Measurements from ENCODE around the gene PAH.

PAH gene

GRCh38 chr12:102953221-102953620, 36.2 kb upstream of the PAH start:
- DNase-seq: no peak
- in situ Hi-C loops (cut with HindIII; ENCODE audit: low pct_ligation_motif_present, low pct_unique_long_range_greater_than_20kb, low sequenced_read_pairs): no loop called here

DNA sequence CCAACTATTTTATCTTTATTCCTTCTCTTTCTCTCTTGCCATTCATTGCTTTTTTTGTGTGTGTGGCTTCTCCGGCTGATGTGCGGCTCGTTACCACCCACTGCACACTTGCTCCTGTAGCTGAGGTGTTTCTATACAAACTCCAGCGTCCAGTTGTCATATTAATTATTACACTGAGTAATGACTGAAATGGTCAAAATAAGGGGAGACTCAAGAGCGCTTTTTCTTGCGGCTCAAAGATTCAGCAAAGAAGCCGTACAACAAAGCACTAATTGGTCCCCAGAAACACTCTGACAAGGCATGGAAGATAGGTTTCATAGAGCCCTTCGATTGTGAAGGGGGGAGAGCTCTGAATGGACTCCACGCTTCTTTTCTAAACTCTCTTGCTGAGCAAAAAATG, 34.8 kb upstream of the PAH start:
- DNase-seq: no peak
- in situ Hi-C loops (cut with HindIII; ENCODE audit: low pct_ligation_motif_present, low pct_unique_long_range_greater_than_20kb, low sequenced_read_pairs): no loop called here

DNA sequence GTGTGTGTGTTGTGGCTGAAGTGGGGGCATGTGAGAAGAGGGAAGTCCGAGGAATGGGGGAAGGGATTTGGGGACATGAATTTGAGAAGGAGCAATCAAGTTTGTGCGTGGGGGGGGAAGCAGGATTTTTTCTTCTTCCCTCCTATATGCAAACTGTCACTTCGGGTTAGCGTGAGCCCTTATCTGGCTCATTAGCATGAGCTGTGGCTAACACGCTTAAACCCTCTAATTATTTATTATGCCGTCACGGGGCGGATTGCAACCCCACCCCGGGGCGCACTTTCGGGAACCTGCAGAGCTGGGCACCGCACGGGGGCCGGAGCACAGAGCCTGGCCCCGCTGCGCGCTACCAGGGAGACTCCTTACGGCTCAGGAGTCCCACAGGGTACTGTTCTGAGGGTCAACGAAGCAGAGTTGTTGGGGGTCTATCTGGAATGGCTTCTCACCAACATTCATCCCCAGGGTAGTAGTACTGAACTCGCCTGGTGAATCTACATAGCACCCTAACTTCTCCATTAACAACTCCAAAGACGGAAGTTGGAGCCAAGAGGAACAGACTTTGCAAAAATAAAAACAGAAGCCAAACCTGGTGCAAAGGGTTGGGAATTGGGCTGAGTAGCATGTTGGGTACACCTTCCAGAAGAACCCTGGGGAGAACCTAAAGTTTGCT, 34.0 kb upstream of the PAH start:
- DNase-seq: no peak

DNA sequence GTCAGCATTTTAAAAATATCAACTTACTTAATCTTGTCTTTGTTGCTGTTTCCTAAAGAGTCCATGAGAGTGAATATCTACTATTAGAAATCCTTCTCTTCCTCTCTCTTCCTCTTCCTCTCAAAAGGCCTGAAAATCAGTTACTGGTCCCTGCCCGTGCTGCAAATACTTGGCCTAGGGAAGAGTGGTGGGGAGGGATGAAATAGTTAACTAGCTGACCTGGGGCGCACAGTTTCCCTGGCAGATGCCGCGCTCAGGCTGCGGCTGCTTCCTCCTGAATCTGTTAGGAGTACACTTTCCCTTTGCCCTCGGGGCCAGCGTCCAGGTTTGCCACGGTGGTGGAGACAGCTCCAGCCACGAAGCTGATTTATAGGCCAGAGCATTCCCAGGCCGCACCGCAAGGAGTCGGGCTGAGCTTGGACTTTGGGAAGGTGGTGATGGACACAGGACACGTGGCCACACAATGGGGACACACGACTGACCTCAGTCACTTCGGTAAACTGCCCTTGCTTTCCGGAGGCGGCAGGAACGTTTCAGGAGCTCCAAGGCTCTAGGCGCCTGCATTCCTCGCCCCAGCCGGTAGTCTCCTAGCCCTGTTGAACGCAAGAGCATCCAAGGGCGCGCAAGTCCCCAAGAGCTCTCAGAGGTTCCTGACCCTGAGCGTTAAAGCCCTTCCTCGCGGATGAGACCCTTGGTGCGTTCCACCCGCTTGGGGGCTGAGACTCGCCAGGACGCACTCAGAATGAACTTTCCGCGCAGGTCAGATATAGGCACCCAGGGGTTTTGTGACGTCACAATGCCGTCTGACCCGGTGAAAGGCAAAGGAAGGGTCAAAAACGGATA, 33.3 kb upstream of the PAH start:
- DNase-seq: no peak
- in situ Hi-C loops (cut with HindIII; ENCODE audit: low pct_ligation_motif_present, low pct_unique_long_range_greater_than_20kb, low sequenced_read_pairs): no loop called here

More for the DNA sequence above, 34.0 kb upstream of the PAH start:
- in situ Hi-C loops (cut with HindIII; ENCODE audit: low pct_ligation_motif_present, low pct_unique_long_range_greater_than_20kb, low sequenced_read_pairs): no loop called here

DNA sequence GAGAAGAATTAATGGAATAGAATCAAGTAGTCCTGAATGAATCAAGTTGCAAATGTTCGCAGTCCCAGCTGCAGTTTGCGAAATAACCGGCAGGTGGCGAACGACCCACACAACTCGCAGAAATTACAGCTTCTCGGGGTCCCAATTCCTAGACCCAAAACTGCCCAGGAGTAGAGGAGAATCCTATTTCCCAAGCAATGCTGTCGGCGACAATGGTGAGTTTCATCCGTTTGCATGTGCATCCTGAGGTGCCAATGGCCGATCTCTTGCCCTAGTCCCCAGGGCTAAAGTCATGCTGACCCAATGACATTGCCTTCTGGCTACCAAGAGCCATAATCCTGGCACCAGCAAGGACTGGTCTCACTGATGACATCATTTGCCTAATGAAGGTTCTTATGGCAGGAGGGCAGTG, 31.9 kb upstream of the PAH start:
- DNase-seq: peak; percentile 46
- in situ Hi-C loops (cut with HindIII; ENCODE audit: low pct_ligation_motif_present, low pct_unique_long_range_greater_than_20kb, low sequenced_read_pairs): no loop called here

DNA sequence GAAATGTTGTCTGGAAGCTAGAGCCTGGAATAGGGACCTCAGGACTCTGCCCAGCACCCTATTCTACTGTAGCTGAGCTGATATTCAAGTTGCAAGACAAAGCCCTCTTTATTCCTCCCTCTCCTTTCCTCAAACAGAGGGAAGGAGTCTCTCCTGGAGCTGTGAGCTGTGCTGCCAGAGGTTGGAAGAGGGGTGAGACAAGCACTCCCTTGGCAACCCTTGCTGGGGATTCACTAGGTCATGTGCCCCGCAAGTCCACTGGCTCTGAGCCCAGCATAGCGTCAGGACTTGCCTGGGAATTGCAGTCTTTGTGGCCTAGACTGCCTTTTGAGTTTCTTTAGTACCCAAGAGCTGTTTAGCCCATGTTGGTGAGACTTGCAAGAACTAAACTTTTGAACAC, 29.0 kb upstream of the PAH start:
- no peak for DNase-seq
- in situ Hi-C loops (cut with HindIII; ENCODE audit: low pct_ligation_motif_present, low pct_unique_long_range_greater_than_20kb, low sequenced_read_pairs): no loop called here

GRCh38 chr12:102939670-102940222, 22.7 kb upstream of the PAH start:
- in situ Hi-C loops (cut with HindIII; ENCODE audit: low pct_ligation_motif_present, low pct_unique_long_range_greater_than_20kb, low sequenced_read_pairs): no loop called here
- DNase-seq: no peak

DNA sequence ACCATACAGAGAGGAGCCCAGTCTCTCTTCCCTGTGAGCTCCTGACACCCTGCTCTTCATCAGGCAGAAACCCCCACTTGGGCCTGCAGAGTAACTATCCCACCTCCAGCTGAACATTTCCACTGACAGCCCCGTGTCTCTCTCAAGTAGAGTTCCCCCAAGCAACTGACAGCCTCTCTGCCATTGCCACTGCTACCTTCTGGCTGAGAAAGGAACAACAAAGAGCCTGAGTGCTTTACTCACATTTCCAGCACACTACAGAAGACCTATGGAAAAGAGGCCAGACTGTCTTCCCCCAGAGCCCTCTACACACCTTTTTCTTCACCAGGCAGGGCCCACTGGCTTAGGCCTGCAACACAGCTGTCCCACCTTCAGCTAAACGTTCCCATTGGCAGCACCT, 22.0 kb upstream of the PAH start:
- in situ Hi-C loops (cut with HindIII; ENCODE audit: low pct_ligation_motif_present, low pct_unique_long_range_greater_than_20kb, low sequenced_read_pairs): no loop called here
- no peak for DNase-seq

DNA sequence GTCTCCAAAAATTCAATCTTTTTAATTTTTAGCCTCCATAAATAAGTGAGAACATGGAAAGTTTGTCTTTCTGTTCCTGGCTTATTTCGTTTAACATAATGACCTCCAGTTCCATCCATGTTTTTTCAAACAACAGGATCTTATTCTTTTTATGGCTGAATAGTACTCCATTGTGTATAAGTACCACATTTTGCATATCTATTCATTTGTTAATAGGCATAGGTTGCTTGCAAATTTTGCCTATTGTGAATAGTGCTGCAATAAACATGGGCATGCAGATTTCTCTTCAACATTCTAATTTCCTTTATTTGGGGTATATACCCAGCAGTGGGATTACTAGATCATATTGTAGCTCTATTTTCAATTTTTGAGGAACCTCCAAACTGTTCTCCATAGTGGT, 16.1 kb upstream of the PAH start:
- in situ Hi-C loops (cut with HindIII; ENCODE audit: low pct_ligation_motif_present, low pct_unique_long_range_greater_than_20kb, low sequenced_read_pairs): no loop called here

DNA sequence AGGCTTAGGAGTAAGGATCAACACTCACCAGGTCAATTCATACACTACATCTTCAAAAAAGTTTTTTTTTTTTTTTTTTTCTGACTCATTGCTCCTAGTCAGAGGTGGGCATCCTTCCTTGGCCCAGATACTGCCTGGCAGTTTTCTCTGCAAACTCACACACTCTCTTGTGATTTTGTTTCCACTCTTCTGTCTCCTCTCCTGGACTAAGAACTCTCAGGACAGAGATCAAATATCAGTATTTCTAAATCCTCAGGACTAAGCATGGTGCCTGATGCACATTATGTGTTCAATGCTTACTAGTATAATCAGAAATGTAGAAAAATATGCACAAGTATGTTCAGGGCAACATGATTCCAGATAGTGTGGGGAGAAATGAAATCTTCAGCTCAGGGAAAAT, 10.2 kb upstream of the PAH start:
- in situ Hi-C loops (cut with HindIII; ENCODE audit: low pct_ligation_motif_present, low pct_unique_long_range_greater_than_20kb, low sequenced_read_pairs): no loop called here
- DNase-seq: no peak

More for the DNA sequence above, 16.1 kb upstream of the PAH start:
- no peak for DNase-seq

- no peak for DNase-seq
- in situ Hi-C loops (cut with HindIII; ENCODE audit: low pct_ligation_motif_present, low pct_unique_long_range_greater_than_20kb, low sequenced_read_pairs): no loop called here
These were observed 4.2 kb upstream of the PAH start for GRCh38 chr12:102921240-102921639.

DNA sequence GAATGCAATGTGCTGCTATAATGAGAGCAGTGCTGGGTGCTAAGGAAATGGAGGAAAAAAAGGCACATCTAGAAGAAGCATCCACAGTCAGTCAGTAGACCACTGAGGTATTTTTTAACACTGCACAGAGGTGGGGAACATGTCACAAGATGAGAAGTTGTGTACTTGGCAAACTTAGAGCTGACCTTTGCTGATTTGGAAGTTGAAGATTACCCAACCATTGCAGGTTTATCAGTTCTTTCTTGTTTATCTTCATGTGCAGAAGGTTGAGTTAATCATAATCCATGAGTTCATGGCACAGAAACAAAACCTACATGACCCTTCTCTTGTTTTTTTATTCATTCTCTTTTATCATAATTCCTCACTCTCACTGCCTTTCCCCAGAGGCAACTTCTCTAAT, 3.2 kb upstream of the PAH start:
- DNase-seq: no peak
- in situ Hi-C loops (cut with HindIII; ENCODE audit: low pct_ligation_motif_present, low pct_unique_long_range_greater_than_20kb, low sequenced_read_pairs): no loop called here

- in situ Hi-C loops (cut with HindIII; ENCODE audit: low pct_ligation_motif_present, low pct_unique_long_range_greater_than_20kb, low sequenced_read_pairs): no loop called here
- no peak for DNase-seq
These were observed 1.8 kb upstream of the PAH start for GRCh38 chr12:102918840-102919239.

DNA sequence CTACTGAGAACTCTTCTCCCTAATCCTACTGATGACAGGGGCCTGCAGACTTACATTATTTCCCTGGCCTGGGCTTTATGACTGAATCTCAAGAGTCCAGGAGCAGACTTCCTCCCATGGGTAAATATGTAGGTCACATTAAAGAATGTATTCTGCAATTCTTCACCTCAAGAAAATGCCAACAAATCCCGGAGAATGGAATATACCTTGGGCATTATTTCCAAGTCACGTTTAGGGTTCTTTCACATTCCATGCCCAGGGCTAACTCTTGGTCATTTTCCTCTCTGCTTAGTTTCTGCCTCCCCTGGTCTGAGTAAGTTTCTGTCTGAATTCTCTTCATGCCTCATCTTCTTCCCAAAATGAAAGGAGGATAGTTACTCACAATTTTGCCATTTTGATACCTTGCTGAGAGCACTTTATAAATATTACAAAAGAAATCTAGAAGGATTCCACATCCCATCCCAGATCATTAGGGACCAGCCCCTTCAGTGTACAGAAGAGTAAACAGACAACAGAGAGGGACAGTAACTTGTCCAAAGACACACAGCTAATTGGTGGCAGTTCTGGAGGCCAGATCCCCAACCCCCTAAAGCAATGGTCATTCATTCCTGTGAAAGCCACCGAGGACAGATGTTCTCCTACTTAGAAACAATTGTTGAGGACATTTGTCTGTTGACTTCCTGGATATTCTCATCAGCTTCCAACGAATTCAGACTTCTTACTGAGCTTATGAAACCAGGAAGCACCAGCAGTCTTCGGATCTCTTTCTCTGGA, 605 bp downstream of the PAH start:
- DNase-seq: no peak
- in situ Hi-C loops (cut with HindIII; ENCODE audit: low pct_ligation_motif_present, low pct_unique_long_range_greater_than_20kb, low sequenced_read_pairs): no loop called here

DNA sequence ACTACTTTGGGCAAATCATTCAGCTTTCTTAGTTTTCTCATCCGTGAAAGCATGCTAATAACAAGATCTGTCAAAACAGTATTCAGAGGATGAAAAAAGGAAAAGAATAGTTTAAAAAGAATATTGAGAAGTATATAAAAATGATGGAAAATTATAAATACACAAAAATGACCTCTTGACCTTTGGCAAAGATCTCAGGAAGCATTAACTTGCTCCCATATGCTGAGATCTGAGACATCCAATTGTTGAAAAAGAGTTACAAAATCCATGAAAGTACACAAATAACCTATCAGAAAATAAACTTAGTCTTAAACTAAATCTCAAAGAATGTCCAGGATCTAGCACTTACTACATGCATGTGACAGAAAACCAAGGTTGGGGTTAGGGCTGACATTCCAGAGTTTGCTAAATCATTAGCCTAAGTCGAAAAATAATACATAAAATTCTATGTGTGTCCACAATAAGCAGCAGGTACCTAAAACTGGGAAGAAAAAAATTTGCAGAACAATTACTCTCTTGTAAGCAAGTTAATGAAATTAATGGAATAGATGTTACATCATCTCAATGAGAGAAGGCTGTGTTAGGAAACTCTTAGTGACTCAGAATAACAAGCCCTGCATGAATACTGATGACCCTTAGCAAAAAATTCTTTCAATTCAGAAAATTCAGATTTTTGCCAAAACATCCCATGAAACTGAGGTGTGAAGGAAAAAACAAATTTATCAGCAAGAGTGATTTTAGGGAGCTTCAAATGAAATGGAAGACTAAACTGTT, 3.4 kb downstream of the PAH start:
- in situ Hi-C loops (cut with HindIII; ENCODE audit: low pct_ligation_motif_present, low pct_unique_long_range_greater_than_20kb, low sequenced_read_pairs): no loop called here
- DNase-seq: no peak

DNA sequence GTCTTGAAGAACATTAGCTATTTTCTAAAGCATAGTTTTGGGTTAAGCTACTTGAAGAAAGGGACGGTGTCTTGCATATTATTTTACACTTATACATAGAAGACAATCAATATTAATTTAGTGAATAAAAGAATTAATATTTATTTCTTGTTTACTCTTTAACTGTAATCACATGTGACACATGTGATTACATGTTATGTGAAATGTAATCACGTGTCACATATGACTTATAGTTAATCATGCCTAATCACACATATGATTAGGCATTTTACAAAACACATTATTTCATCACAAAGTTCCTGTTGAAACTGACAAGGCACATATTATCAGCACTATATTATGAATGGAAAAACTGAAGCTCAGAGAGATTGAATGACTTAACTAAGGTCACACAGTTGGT, 4.8 kb downstream of the PAH start:
- no peak for DNase-seq
- in situ Hi-C loops (cut with HindIII; ENCODE audit: low pct_ligation_motif_present, low pct_unique_long_range_greater_than_20kb, low sequenced_read_pairs): no loop called here

GRCh38 chr12:102911320-102911719, 5.7 kb downstream of the PAH start:
- in situ Hi-C loops (cut with HindIII; ENCODE audit: low pct_ligation_motif_present, low pct_unique_long_range_greater_than_20kb, low sequenced_read_pairs): no loop called here
- DNase-seq: no peak

DNA sequence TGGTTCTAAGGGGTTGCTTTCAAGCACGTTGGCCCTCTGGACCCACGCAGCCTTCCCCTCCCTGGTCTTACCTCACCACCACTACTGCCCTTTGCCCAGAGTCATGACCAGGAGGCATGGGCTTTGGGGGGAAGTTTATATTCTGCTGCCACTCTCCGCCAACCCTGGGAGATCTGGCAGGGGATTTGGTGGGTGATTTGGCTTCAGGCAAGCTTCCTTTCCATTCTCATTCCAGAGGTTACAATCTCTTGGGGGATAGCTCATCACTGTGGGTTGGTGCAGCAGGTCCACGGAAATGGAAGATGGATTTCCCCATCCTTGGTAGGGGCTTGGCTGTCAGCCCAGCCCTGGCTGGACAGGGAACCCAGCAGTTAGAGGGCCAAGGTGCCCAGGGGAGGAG, 6.3 kb downstream of the PAH start:
- no peak for DNase-seq
- in situ Hi-C loops (cut with HindIII; ENCODE audit: low pct_ligation_motif_present, low pct_unique_long_range_greater_than_20kb, low sequenced_read_pairs): no loop called here
